DMS114 treated with DMSO at 0.1 percent for 48 hours (cell line): ENCODE measurements around the gene MEF2C.

Source experiments
- DNase-seq: peaks from one replicate; lab custom pipeline; 2025; ENCODE audit not compliant: unreplicated experiment; lab: John Stamatoyannopoulos, UW

The MEF2C gene

GRCh38 chr5:88724201-88724600 is 158.8 kb downstream of the MEF2C start:
- DNase-seq = no peak

- no peak for DNase-seq
Measured at GRCh38 chr5:88722546-88723073, 160.4 kb downstream of the MEF2C start.

GRCh38 chr5:88719434-88719833 is 163.6 kb downstream of the MEF2C start:
- DNase-seq = no peak

GRCh38 chr5:88718736-88719135 is 164.2 kb downstream of the MEF2C start:
- no peak for DNase-seq

- no peak for DNase-seq
Measured at GRCh38 chr5:88716101-88716500, 166.9 kb downstream of the MEF2C start.

GRCh38 chr5:88715503-88715902 is 167.5 kb downstream of the MEF2C start:
- DNase-seq = no peak

- DNase-seq = no peak
Measured at GRCh38 chr5:88713818-88714217, 169.2 kb downstream of the MEF2C start.

- no peak for DNase-seq
Measured at GRCh38 chr5:88708682-88709398, 174.1 kb downstream of the MEF2C start.

GRCh38 chr5:88708021-88708420 is 175.0 kb downstream of the MEF2C start:
- DNase-seq = no peak

GRCh38 chr5:88707216-88707965 is 175.6 kb downstream of the MEF2C start:
- DNase-seq = no peak

GRCh38 chr5:88702332-88702731 is 180.7 kb downstream of the MEF2C start:
- DNase-seq = no peak

GRCh38 chr5:88700121-88700520 is 182.9 kb downstream of the MEF2C start:
- no peak for DNase-seq

- DNase-seq = no peak
Measured at GRCh38 chr5:88698290-88698689, 184.7 kb downstream of the MEF2C start.

GRCh38 chr5:88696466-88696865 is 186.5 kb downstream of the MEF2C start:
- no peak for DNase-seq

GRCh38 chr5:88695931-88696330 is 187.1 kb downstream of the MEF2C start:
- no peak for DNase-seq

- DNase-seq = no peak
Measured at GRCh38 chr5:88695232-88695631, 187.8 kb downstream of the MEF2C start.

GRCh38 chr5:88694023-88694679 is 188.8 kb downstream of the MEF2C start:
- no peak for DNase-seq

- DNase-seq = no peak
Measured at GRCh38 chr5:88693071-88693932, 189.7 kb downstream of the MEF2C start.

- DNase-seq = no peak
Measured at GRCh38 chr5:88691945-88692868, 190.8 kb downstream of the MEF2C start.

- no peak for DNase-seq
Measured at GRCh38 chr5:88691230-88691582, 191.8 kb downstream of the MEF2C start.
